Measurements from ENCODE around the gene TMEM218. TPM values are rescaled to one million over a fixed set of nuclear protein-coding genes. Genes with fewer than 3 reads are reported as not detected.

TMEM218 gene
- total RNA-seq (2014; rRNA removed; shearing (Covaris generic)), result 31.9 and 44.9 TPM in 2 replicates
- 30.1 and 32.8 TPM in 2 replicates for polyA plus RNA-seq (2016; fragmentation: Nextera tagmentation; extraction: Ambion mirVana)

DNA sequence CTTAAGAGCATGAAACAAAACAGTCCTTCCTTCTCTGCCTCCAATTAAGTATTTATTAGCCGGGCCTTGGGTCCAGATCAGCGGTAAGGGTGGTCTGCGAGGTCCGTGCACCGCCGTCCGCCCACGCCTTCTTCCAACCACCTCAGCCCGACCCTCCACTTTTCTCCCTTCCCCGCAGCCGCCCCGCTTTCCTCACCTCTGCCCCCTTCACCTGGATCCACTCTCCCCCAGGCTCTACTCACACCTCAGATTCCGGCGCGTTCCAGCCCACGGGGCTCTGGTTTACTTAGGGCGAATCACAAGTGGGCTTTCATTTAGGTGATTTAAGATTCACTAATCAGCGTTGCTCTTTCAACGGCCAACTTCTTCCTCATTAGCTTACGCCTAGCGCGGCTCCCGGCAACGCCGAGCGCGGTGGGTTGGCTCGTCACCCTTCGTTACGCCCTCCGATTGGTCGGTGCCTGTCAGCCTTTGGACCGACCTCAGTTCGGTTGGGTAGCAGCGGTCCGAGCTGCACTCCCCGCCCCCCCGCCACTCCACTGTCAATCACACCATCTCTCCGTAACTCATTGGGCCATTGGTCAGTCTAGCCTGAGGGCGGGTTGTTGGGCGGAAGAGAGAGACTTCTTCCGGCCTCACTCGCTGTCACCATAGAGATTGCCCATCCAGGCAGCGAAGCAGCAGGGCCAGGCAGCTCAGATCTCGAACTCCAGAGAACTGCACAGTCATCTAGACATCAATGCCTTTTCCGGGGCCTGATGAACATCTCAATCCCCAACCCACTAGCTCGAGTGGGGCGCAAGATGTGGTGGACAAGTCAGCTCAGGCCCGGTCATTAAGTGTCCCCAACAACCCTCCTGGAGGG lies at the start of gene TMEM218:
TSS of gene TMEM218 (minus strand) at position 284 of the 865 bp plus-strand sequence. CDS start 9,385 bp downstream, outside the sequence.
- Histone ChIP-seq H3K36me3 (ENCODE audit: low read depth) (no peaks in the 10 kb centered on the region), H2AFZ (peak within 1 kb of the TSS; percentile 97), H3K9me3 (ENCODE audit: low read depth) (no peaks in the 10 kb centered on the region), H3F3A (ENCODE audit: insufficient read depth) (no peaks in the 10 kb centered on the region), H3K79me2 (ENCODE audit: insufficient read depth) (peaks cover 20% of the 10 kb centered on the region), H3K27me3 (replicated peaks; ENCODE audit: insufficient read depth) (no peaks in the 10 kb centered on the region), H3K27ac (peak within 1 kb of the TSS; percentile 41), H4K20me1 (ENCODE audit: insufficient read depth) (no peaks in the 10 kb centered on the region), H3K9me2 (ENCODE audit: insufficient read depth) (no peaks in the 10 kb centered on the region), H3K4me1 (ENCODE audit: insufficient read depth) (peaks cover 8% of the 10 kb centered on the region; the same call in 1 of the 2 replicates), H3K4me2 (ENCODE audit: unreplicated experiment) (peak within 1 kb of the TSS; percentile 95), H3K4me3 (peak within 1 kb of the TSS; percentile 83), H3K9ac (peak within 1 kb of the TSS; percentile 85)
- in situ Hi-C loops (cut with MboI), result no loop called here
- TF ChIP-seq EZH2phosphoT487 (IDR thresholded peaks at IDR 0.05; ENCODE audit: insufficient read depth, low read depth) (no peak), EZH2 (IDR thresholded peaks at IDR 0.05; ENCODE audit: insufficient read depth, poor library complexity, severe bottlenecking) (no peak)
- DNase-seq, result peak; percentile 99
- 5 to 6% methylated on average over 30 to 49 of the region's 49 CpGs for WGBS, 2 experiments (ENCODE audit: low coverage in 1 of 2, low lambda C conversion rate in 2 of 2, missing lambda C conversion rate in 2 of 2)

DNA sequence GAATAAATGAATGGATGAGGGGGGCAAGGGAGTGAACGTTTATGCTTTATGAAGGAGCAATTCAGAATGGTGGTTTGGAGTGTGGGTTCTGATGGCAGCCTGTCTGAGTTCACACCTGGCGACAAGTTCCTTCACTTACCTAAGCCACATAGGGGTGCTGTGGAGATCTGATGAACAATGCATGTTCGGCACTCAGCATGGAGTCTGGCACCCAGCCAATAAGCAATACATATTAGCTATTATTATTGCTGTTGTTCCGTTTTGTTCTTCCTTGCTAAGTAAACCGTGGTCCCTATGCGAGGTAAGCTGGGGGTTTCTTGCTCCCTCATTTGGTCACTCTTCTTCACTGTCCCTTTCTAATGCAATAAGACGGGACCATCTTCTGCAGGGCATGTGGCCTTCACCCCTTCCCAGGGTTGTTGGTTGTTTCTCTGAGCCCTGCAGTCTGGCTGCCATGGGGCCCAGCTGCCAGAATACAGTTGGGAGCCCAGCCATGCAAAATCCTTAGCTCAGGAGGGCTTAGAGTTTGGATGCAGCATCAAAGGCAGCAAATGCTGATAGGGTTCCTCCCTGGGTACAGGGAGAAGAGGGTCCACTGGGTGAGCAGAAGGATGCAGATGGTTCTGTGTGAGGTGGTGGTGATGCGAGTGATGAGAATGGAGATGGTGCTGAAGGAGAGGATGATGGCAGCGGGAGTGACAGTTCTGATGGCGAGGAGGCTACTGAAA lies 46.7 kb upstream of the TMEM218 start:
- Histone ChIP-seq H3K9me3 (ENCODE audit: low read depth) (no peaks in the 10 kb centered on the region), H3K79me2 (ENCODE audit: insufficient read depth) (no peaks in the 10 kb centered on the region), H3K27ac (no peak overlapping the region), H3K4me2 (ENCODE audit: unreplicated experiment) (no peak overlapping the region), H3K4me1 (ENCODE audit: insufficient read depth) (no peaks in the 10 kb centered on the region), H4K20me1 (ENCODE audit: insufficient read depth) (no peaks in the 10 kb centered on the region), H3K9me2 (ENCODE audit: insufficient read depth) (no peaks in the 10 kb centered on the region), H3K9ac (no peak overlapping the region), H2AFZ (no peak overlapping the region), H3K36me3 (ENCODE audit: low read depth) (no peaks in the 10 kb centered on the region), H3F3A (ENCODE audit: insufficient read depth) (no peaks in the 10 kb centered on the region), H3K4me3 (no peak overlapping the region), H3K27me3 (replicated peaks; ENCODE audit: insufficient read depth) (peaks cover 20% of the 10 kb centered on the region; the same call in 1 of the 2 replicates)
- no peak for DNase-seq
- WGBS, 2 experiments (ENCODE audit: low coverage in 1 of 2, low lambda C conversion rate in 2 of 2, missing lambda C conversion rate in 2 of 2), result 66 to 75% methylated on average over 10 of the region's 10 CpGs
- in situ Hi-C loops (cut with MboI), result no loop called here
- no peak for TF ChIP-seq EZH2phosphoT487 (IDR thresholded peaks at IDR 0.05; ENCODE audit: insufficient read depth, low read depth)
- no peak for TF ChIP-seq EZH2 (IDR thresholded peaks at IDR 0.05; ENCODE audit: insufficient read depth, poor library complexity, severe bottlenecking)

DNA sequence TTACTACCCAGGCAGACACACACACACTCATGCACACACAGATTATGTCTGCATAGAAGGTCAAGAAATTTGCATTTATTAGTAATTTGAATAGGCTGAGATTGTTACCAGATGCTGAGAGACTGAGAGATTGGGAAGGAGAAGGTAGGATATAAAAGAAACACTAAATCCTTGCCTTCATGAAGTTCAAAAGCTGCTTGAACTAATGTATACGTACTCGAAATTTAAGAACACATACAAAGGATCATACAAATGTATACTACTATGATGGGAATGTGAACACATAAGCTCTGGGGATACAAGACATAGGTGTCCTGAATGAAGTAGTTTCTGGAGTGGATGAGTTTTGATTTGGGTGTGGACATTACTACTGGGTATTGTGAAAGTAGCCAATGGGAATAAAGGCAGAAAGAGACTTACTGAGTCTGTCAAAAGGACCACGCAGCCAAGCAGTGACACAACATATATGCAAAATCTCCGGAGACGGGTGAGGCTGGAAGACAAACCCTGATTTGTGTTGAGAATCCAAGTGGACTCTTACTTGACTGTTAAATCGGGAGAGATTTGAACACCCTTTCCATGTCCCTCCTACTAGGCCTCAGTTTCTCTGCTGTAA lies 45.8 kb upstream of the TMEM218 start:
- 73 to 76% methylated on average over 6 of the region's 6 CpGs for WGBS, 2 experiments (ENCODE audit: low coverage in 1 of 2, low lambda C conversion rate in 2 of 2, missing lambda C conversion rate in 2 of 2)
- Histone ChIP-seq H3K79me2 (ENCODE audit: insufficient read depth) (no peaks in the 10 kb centered on the region), H2AFZ (no peak overlapping the region), H4K20me1 (ENCODE audit: insufficient read depth) (no peaks in the 10 kb centered on the region), H3K9ac (no peak overlapping the region), H3K9me2 (ENCODE audit: insufficient read depth) (no peaks in the 10 kb centered on the region), H3K9me3 (ENCODE audit: low read depth) (no peaks in the 10 kb centered on the region), H3F3A (ENCODE audit: insufficient read depth) (no peaks in the 10 kb centered on the region), H3K4me2 (ENCODE audit: unreplicated experiment) (no peak overlapping the region), H3K4me3 (no peak overlapping the region), H3K36me3 (ENCODE audit: low read depth) (no peaks in the 10 kb centered on the region), H3K27me3 (replicated peaks; ENCODE audit: insufficient read depth) (peaks cover 18% of the 10 kb centered on the region; the same call in 1 of the 2 replicates), H3K4me1 (ENCODE audit: insufficient read depth) (no peaks in the 10 kb centered on the region), H3K27ac (no peak overlapping the region)
- DNase-seq, result no peak
- in situ Hi-C loops (cut with MboI), result no loop called here
- TF ChIP-seq EZH2 (IDR thresholded peaks at IDR 0.05; ENCODE audit: insufficient read depth, poor library complexity, severe bottlenecking), result no peak
- no peak for TF ChIP-seq EZH2phosphoT487 (IDR thresholded peaks at IDR 0.05; ENCODE audit: insufficient read depth, low read depth)

All from GM23248 (cell line).